ENCODE results near the gene DOCK6. TPM values are rescaled to one million over a fixed set of nuclear protein-coding genes. Genes with fewer than 3 reads are reported as not detected.
"Not testable (repeated sequence)": the region's sequence is repeated elsewhere in the genome, so short reads cannot be mapped to it uniquely, and the experiment has no call there.

DOCK6 gene
- total RNA-seq, 1 donor from 2014 or later, result 7.7 TPM

GRCh38 chr19:11168568-11168967 is 93.8 kb downstream of the DOCK6 start:
- intact Hi-C loops (cut with micrococcal nuclease), result no loop called here

DNA sequence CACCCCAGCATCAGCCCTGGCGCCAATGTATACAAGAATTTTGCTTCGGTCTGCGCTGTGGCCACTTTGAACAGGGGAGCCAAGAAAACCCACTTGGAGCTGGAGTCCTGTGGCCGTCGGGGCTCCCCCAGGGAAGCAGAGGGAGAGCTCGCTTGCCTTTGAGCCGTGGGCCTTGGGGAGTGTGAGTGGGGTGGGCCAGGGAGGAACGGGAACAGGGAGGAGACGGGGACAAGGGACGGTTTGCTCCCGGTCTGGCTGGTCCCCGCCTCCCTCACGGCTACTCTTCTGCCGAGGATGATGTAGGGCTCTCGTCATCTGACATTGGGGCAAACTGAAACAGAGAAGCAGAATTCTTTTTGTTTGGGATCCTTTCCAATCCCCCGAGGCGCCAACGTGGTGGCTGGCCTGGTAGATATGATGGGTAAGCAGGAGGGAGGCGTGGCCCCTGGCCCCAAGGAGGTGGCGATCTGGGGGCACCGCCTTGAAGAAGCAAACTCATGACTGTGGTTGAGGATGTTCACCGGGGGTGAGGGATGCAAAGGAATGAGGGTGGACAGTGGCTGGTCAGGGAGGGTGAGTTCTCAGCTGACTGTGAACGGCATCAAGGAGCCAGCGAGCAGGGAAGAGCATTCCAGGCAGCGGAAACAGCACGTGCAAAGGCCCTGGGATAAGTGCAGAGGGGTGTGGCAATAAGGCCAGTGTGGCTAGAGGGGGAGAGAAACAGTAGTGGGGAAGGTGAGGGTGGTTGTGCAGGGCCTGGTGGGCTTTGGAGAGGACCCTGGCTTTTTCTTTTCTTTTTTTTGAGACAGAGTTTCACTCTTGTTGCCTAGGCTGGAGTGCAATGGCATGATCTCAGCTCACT is 95.8 kb downstream of the DOCK6 start:
- ATAC-seq (ENCODE audit: low read depth) (no peak), DNase-seq (no peak)
- Mint-ChIP-seq H3K4me1 (no peaks in the 10 kb centered on the region), H3K9me3 (no peaks in the 10 kb centered on the region), H3K4me3 (no peak overlapping the region), H3K27me3 (no peaks in the 10 kb centered on the region), H3K36me3 (ENCODE audit: low read depth) (no peaks in the 10 kb centered on the region), H3K27ac (no peak overlapping the region)
- intact Hi-C loops (cut with micrococcal nuclease), result no loop called here
- ChIA-PET CTCF (no interaction called here), POLR2A (no interaction called here)
- TF ChIP-seq CTCF (IDR thresholded peaks at IDR 0.05), result no peak

More at GRCh38 chr19:11168568-11168967, 93.8 kb downstream of the DOCK6 start:
- Mint-ChIP-seq H3K4me3 (no peak overlapping the region), H3K4me1 (no peaks in the 10 kb centered on the region), H3K27ac (no peak overlapping the region), H3K9me3 (no peaks in the 10 kb centered on the region), H3K27me3 (no peaks in the 10 kb centered on the region), H3K36me3 (ENCODE audit: low read depth) (no peaks in the 10 kb centered on the region)
- ChIA-PET CTCF (no interaction called here), POLR2A (no interaction called here)
- no peak for TF ChIP-seq CTCF (IDR thresholded peaks at IDR 0.05)
- DNase-seq, result no peak
- peak; percentile 31 for ATAC-seq (ENCODE audit: low read depth)

GRCh38 chr19:11165486-11166030 is 96.8 kb downstream of the DOCK6 start:
- no peak for DNase-seq
- no peak for TF ChIP-seq CTCF (IDR thresholded peaks at IDR 0.05)
- ATAC-seq (ENCODE audit: low read depth), result no peak
- H3K27ac Mint-ChIP-seq, result no peak overlapping the region
- intact Hi-C loops (cut with micrococcal nuclease), result no loop called here
- H3K9me3 Mint-ChIP-seq, result no peaks in the 10 kb centered on the region
- H3K27me3 Mint-ChIP-seq, result no peaks in the 10 kb centered on the region
- no peaks in the 10 kb centered on the region for H3K36me3 Mint-ChIP-seq (ENCODE audit: low read depth)
- POLR2A ChIA-PET, result no interaction called here
- no peaks in the 10 kb centered on the region for H3K4me1 Mint-ChIP-seq
- CTCF ChIA-PET, result no interaction called here
- no peak overlapping the region for H3K4me3 Mint-ChIP-seq

DNA sequence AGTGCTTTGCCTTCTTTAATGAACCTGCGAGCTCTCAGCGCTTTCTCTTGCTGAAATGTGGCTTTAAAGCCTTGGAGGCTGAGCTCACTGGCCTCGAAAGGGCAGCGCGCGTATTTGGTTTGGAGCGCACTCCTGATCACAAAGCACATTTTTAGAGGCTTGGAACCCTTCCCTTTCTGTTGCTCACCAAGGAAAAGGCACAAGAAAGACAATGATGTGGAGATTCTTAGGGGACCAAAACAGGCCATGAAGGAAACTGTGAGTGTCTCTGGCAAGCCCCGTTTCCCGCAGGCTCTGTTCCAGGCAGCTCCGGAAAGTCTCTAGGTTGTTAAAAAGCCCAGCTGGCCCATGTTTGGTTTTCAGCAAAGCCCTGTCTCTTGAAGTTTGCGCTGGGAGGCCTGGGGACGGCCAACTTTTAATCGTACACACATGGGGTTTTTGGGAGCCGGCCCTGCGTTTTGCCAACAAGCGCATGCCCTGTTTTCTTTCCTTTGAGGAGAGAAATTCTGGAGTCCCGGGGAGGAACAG is 97.4 kb downstream of the DOCK6 start:
- Mint-ChIP-seq H3K4me3 (no peak overlapping the region), H3K9me3 (no peaks in the 10 kb centered on the region), H3K27me3 (no peaks in the 10 kb centered on the region), H3K36me3 (ENCODE audit: low read depth) (no peaks in the 10 kb centered on the region), H3K27ac (no peak overlapping the region), H3K4me1 (no peaks in the 10 kb centered on the region)
- DNase-seq (no peak), ATAC-seq (ENCODE audit: low read depth) (no peak)
- intact Hi-C loops (cut with micrococcal nuclease), result no loop called here
- ChIA-PET CTCF (no interaction called here), POLR2A (no interaction called here)
- no peak for TF ChIP-seq CTCF (IDR thresholded peaks at IDR 0.05)

DNA sequence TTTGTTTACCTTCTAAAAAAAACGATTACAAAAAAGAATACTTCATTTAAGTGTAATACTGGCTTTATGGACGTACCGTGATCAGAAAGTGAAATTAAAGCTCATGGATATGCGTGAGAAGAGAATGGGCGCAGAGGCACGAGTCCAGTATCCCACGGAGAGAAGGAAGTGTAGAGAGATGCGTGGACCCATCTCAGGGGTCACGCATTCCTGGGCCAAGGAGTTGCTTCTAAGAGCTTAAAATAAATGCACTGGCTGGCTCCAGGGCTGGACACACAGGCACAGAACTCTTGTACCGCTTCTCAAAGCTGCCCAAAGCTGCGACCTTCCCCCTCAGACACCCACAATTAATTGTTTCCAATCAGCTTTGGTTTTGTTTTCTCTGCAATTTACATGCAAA is 98.0 kb downstream of the DOCK6 start:
- TF ChIP-seq CTCF (IDR thresholded peaks at IDR 0.05), result no peak
- H3K4me1 Mint-ChIP-seq, result no peaks in the 10 kb centered on the region
- ATAC-seq (ENCODE audit: low read depth) (no peak), DNase-seq (no peak)
- H3K36me3 Mint-ChIP-seq (ENCODE audit: low read depth), result no peaks in the 10 kb centered on the region
- H3K9me3 Mint-ChIP-seq, result no peaks in the 10 kb centered on the region
- no peak overlapping the region for H3K27ac Mint-ChIP-seq
- intact Hi-C loops (cut with micrococcal nuclease), result no loop called here
- POLR2A ChIA-PET, result no interaction called here
- no peak overlapping the region for H3K4me3 Mint-ChIP-seq
- H3K27me3 Mint-ChIP-seq, result no peaks in the 10 kb centered on the region
- CTCF ChIA-PET, result no interaction called here

DNA sequence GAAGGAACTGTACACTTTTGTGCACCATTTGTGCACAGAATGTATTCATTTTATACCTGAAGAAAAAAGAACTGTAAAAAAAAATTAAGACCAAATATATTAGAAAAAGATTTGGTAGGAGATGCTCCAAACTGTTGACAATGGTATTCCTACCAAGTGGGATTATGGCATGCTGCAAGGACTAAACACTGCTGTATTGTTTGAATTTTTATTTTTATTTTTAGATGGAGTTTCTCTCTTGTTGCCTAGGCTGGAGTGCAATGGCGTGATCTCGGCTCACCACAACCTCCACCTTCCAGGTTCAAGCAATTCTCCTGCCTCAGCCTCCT is 101.9 kb downstream of the DOCK6 start:
- POLR2A ChIA-PET; H3K9me3 Mint-ChIP-seq; H3K36me3 Mint-ChIP-seq (ENCODE audit: low read depth); intact Hi-C loops (cut with micrococcal nuclease); ATAC-seq (ENCODE audit: low read depth); DNase-seq; H3K4me1 Mint-ChIP-seq; H3K27ac Mint-ChIP-seq; H3K4me3 Mint-ChIP-seq; CTCF ChIA-PET; H3K27me3 Mint-ChIP-seq: not testable (repeated sequence)
